ENCODE data around the gene HNRNPD. TPM values are rescaled to one million over a fixed set of nuclear protein-coding genes. Genes with fewer than 3 reads are reported as not detected.

HNRNPD gene
- total RNA-seq, 1 donor from 2014 or later: 146 TPM

- H3K27me3 ChIP-seq (ENCODE audit: low read depth): no peaks in the 10 kb centered on the region
- no peak overlapping the region for H3K4me3 ChIP-seq
- ATAC-seq (no peak), DNase-seq (no peak)
- TF ChIP-seq CTCF (IDR thresholded peaks at IDR 0.05): no peak
- H3K27ac ChIP-seq: no peak overlapping the region
- intact Hi-C loops (cut with DNase I): no loop called here
- no peaks in the 10 kb centered on the region for H3K9me3 ChIP-seq
- no peaks in the 10 kb centered on the region for H3K4me1 ChIP-seq
- H3K36me3 ChIP-seq: no peaks in the 10 kb centered on the region
Observed at GRCh38 chr4:82381661-82382296, 8.0 kb upstream of the HNRNPD start.

- Histone ChIP-seq H3K4me1 (peaks cover under 1% of the 10 kb centered on the region), H3K4me3 (no peak overlapping the region), H3K36me3 (no peaks in the 10 kb centered on the region), H3K9me3 (no peaks in the 10 kb centered on the region), H3K27me3 (ENCODE audit: low read depth) (no peaks in the 10 kb centered on the region), H3K27ac (no peak overlapping the region)
- TF ChIP-seq CTCF (IDR thresholded peaks at IDR 0.05): no peak
- intact Hi-C loops (cut with DNase I): no loop called here
- no peak for ATAC-seq
- no peak for DNase-seq
Observed at GRCh38 chr4:82381235-82381634, 7.4 kb upstream of the HNRNPD start.

- Histone ChIP-seq H3K27me3 (ENCODE audit: low read depth) (no peaks in the 10 kb centered on the region), H3K4me1 (peaks cover 5% of the 10 kb centered on the region), H3K9me3 (no peaks in the 10 kb centered on the region), H3K36me3 (no peaks in the 10 kb centered on the region), H3K4me3 (no peak overlapping the region), H3K27ac (no peak overlapping the region)
- ATAC-seq (peak in 1 of 2 donors; percentile 16), DNase-seq (no peak)
- intact Hi-C loops (cut with DNase I): no loop called here
- TF ChIP-seq CTCF (IDR thresholded peaks at IDR 0.05): no peak
Observed at GRCh38 chr4:82380831-82381230, 7.0 kb upstream of the HNRNPD start.

- Histone ChIP-seq H3K27ac (no peak overlapping the region), H3K9me3 (no peaks in the 10 kb centered on the region), H3K4me3 (no peak overlapping the region), H3K36me3 (no peaks in the 10 kb centered on the region), H3K4me1 (peaks cover 10% of the 10 kb centered on the region), H3K27me3 (ENCODE audit: low read depth) (no peaks in the 10 kb centered on the region)
- DNase-seq (no peak), ATAC-seq (peak in 1 of 2 donors; percentile 41)
- TF ChIP-seq CTCF (IDR thresholded peaks at IDR 0.05): no peak
- intact Hi-C loops (cut with DNase I): no loop called here
Observed at GRCh38 chr4:82380344-82380743, 6.6 kb upstream of the HNRNPD start.

GRCh38 chr4:82376109-82376508 lies 2.3 kb upstream of the HNRNPD start:
- Histone ChIP-seq H3K36me3 (no peaks in the 10 kb centered on the region), H3K9me3 (no peaks in the 10 kb centered on the region), H3K4me1 (peaks cover 21% of the 10 kb centered on the region), H3K4me3 (no peak overlapping the region), H3K27ac (no peak overlapping the region), H3K27me3 (ENCODE audit: low read depth) (no peaks in the 10 kb centered on the region)
- TF ChIP-seq CTCF (IDR thresholded peaks at IDR 0.05): no peak
- ATAC-seq (no peak), DNase-seq (no peak)
- intact Hi-C loops (cut with DNase I): loop anchor here (10.0 kb wide), 1 partner anchor 49 kb away; no protein-coding TSS in a partner anchor

Data from lower lobe of right lung (tissue), 2 donors.